ENCODE data around the gene SUSD4.

DNA sequence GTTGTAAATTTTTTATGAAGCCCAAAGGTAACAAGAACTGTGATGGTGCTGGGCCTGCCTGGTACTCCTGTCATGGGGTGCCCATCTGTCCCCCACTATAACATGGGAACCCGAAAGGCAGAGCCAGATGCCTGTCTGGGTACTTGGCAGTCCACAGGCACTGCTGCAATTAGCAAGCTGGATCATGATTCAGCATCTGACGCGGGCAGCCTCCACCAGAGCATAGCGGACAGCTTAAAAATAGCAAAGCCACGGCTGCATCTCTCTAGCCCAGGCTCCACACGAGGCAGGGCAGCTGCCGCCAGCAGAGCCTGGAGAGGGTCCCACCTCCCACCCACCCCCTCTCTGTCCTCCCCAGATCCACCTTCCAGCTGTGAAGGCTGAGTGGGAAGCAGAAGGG lies 22.9 kb downstream of the SUSD4 start:
- TF ChIP-seq, protein P1, sequence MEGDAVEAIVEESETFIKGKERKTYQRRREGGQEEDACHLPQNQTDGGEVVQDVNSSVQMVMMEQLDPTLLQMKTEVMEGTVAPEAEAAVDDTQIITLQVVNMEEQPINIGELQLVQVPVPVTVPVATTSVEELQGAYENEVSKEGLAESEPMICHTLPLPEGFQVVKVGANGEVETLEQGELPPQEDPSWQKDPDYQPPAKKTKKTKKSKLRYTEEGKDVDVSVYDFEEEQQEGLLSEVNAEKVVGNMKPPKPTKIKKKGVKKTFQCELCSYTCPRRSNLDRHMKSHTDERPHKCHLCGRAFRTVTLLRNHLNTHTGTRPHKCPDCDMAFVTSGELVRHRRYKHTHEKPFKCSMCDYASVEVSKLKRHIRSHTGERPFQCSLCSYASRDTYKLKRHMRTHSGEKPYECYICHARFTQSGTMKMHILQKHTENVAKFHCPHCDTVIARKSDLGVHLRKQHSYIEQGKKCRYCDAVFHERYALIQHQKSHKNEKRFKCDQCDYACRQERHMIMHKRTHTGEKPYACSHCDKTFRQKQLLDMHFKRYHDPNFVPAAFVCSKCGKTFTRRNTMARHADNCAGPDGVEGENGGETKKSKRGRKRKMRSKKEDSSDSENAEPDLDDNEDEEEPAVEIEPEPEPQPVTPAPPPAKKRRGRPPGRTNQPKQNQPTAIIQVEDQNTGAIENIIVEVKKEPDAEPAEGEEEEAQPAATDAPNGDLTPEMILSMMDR (IDR thresholded peaks at IDR 0.05) = no peak
- no peak for TF ChIP-seq POLR2A (IDR thresholded peaks at IDR 0.05)
